ENCODE measurements around the gene TPRA1. TPM values are rescaled to one million over a fixed set of nuclear protein-coding genes. Genes with fewer than 3 reads are reported as not detected.

TPRA1 gene
- total RNA-seq, 1 donor from 2014 or later, result 24.6 TPM

DNA sequence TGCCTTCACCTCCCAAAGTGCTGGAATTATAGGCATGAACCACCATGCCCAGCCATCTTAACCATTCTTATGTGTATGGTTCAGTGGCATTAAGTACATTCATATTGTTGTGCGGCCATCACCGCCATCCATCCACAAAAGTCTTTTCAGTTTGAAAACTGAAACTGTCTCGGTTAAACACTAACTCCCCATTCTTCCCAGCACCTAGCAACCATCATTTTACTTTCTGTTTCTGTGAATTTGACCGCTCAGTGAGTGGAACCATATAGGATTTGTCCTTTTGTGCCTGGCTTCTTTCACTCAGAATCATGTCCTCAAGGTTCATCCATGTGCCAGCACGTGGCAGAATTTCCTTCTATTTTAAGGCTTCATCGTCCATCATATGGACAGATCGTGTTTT, 13.5 kb upstream of the TPRA1 start:
- H3K9me3 ChIP-seq (ENCODE audit: insufficient read depth, low read depth, low read length), result no peaks in the 10 kb centered on the region
- H3K36me3 ChIP-seq (ENCODE audit: insufficient read depth, low read length), result peaks cover 20% of the 10 kb centered on the region
- DNase-seq (ENCODE audit: low read depth) (no peak), FAIRE-seq (no peak)
- TF ChIP-seq EZH2 (IDR thresholded peaks at IDR 0.05; ENCODE audit: insufficient read depth, low read length), result no peak
- TF ChIP-seq, protein P1, sequence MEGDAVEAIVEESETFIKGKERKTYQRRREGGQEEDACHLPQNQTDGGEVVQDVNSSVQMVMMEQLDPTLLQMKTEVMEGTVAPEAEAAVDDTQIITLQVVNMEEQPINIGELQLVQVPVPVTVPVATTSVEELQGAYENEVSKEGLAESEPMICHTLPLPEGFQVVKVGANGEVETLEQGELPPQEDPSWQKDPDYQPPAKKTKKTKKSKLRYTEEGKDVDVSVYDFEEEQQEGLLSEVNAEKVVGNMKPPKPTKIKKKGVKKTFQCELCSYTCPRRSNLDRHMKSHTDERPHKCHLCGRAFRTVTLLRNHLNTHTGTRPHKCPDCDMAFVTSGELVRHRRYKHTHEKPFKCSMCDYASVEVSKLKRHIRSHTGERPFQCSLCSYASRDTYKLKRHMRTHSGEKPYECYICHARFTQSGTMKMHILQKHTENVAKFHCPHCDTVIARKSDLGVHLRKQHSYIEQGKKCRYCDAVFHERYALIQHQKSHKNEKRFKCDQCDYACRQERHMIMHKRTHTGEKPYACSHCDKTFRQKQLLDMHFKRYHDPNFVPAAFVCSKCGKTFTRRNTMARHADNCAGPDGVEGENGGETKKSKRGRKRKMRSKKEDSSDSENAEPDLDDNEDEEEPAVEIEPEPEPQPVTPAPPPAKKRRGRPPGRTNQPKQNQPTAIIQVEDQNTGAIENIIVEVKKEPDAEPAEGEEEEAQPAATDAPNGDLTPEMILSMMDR (IDR thresholded peaks at IDR 0.05; ENCODE audit: insufficient read depth, low read depth, low read length), result no peak
- Mint-ChIP-seq H3K27ac (ENCODE audit: unreplicated experiment) (no peak overlapping the region), H3K36me3 (ENCODE audit: low read depth, unreplicated experiment) (peaks cover 26% of the 10 kb centered on the region), H3K4me3 (ENCODE audit: unreplicated experiment) (no peak overlapping the region), H3K4me1 (ENCODE audit: low read depth, unreplicated experiment) (no peaks in the 10 kb centered on the region), H3K27me3 (ENCODE audit: low read depth, unreplicated experiment) (no peaks in the 10 kb centered on the region), H3K9me3 (ENCODE audit: unreplicated experiment) (peaks cover 2% of the 10 kb centered on the region)
- H2AFZ ChIP-seq (ENCODE audit: low read depth, low read length), result no peak overlapping the region
- H3K4me2 ChIP-seq (ENCODE audit: low read length), result no peak overlapping the region
- no peak overlapping the region for H3K4me3 ChIP-seq (ENCODE audit: insufficient read depth, low read depth, low read length)
- no peak overlapping the region for H3K9ac ChIP-seq (ENCODE audit: low read length)
- H4K20me1 ChIP-seq (ENCODE audit: insufficient read depth, low read length), result no peaks in the 10 kb centered on the region
- no peaks in the 10 kb centered on the region for H3K27me3 ChIP-seq (ENCODE audit: insufficient read depth, low read length)
- H3K4me1 ChIP-seq (ENCODE audit: insufficient read depth, low read length), result peaks cover 3% of the 10 kb centered on the region
- no peak overlapping the region for H3K27ac ChIP-seq (ENCODE audit: low read depth, low read length)
- peaks cover 17% of the 10 kb centered on the region for H3K79me2 ChIP-seq (ENCODE audit: insufficient read depth, low read length)

DNA sequence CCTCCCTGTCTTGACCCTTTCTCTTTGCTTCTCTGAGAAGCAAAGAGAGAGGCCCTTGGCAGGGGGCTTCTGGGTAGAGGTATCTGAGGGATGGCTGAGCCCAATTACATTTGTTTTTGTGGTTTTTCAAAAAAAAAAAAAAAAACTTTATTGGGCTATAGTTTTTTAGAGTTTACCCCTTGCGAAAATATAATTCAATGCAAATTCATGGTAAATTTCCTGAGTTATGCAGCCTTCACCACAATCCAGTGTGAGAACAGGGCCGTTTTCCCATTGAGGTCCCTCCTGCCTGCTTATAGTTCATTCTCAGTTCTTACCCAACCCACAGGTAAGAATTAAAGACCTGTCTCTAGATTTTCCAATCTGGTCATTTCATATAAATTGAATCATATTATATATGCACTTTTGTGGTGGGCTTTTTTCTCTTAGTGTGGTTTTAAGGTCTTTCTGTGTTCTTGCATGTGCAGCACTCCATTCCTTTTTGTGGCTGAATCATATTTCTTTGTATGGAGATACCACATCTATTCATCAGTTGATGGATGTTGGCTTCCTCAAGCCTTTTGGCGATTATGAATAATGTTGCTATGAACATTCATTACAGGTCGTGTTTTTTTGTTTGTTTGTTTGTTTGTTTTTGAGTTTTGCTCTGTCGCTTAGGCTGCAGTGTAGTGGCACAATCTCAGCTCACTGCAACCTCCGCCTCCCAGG, 10.4 kb upstream of the TPRA1 start:
- peaks cover 23% of the 10 kb centered on the region for H3K79me2 ChIP-seq (ENCODE audit: insufficient read depth, low read length)
- peaks cover 7% of the 10 kb centered on the region for H3K4me1 ChIP-seq (ENCODE audit: insufficient read depth, low read length)

More for the DNA sequence above, 10.4 kb upstream of the TPRA1 start:
- Histone ChIP-seq H3K9ac (ENCODE audit: low read length) (peak overlapping the region; percentile 10), H2AFZ (ENCODE audit: low read depth, low read length) (no peak overlapping the region), H3K36me3 (ENCODE audit: insufficient read depth, low read length) (peaks cover 8% of the 10 kb centered on the region), H3K27ac (ENCODE audit: low read depth, low read length) (no peak overlapping the region), H3K27me3 (ENCODE audit: insufficient read depth, low read length) (no peaks in the 10 kb centered on the region), H3K9me3 (ENCODE audit: insufficient read depth, low read depth, low read length) (no peaks in the 10 kb centered on the region), H4K20me1 (ENCODE audit: insufficient read depth, low read length) (no peaks in the 10 kb centered on the region), H3K4me3 (ENCODE audit: insufficient read depth, low read depth, low read length) (no peak overlapping the region), H3K4me2 (ENCODE audit: low read length) (peak overlapping the region; percentile 50)
- no peaks in the 10 kb centered on the region for H3K9me3 Mint-ChIP-seq (ENCODE audit: unreplicated experiment)
- FAIRE-seq, result no peak
- H3K4me1 Mint-ChIP-seq (ENCODE audit: low read depth, unreplicated experiment), result peaks cover 2% of the 10 kb centered on the region
- peaks cover 8% of the 10 kb centered on the region for H3K27me3 Mint-ChIP-seq (ENCODE audit: low read depth, unreplicated experiment)
- no peak for DNase-seq (ENCODE audit: low read depth)
- TF ChIP-seq EZH2 (IDR thresholded peaks at IDR 0.05; ENCODE audit: insufficient read depth, low read length), result no peak
- TF ChIP-seq, protein P1 (IDR thresholded peaks at IDR 0.05; ENCODE audit: insufficient read depth, low read depth, low read length), result no peak
- H3K27ac Mint-ChIP-seq (ENCODE audit: unreplicated experiment), result no peak overlapping the region
- H3K4me3 Mint-ChIP-seq (ENCODE audit: unreplicated experiment), result no peak overlapping the region
- H3K36me3 Mint-ChIP-seq (ENCODE audit: low read depth, unreplicated experiment), result peaks cover 4% of the 10 kb centered on the region

All from astrocyte (in vitro differentiated cells and primary cell).